Parathyroid adenoma (tissue), 2 donors: ENCODE results near the gene NEDD4.
A peak's percentile ranks its signal among the peaks of the same experiment; 100 is the strongest.

ENCODE experiments used
- H2AFZ ChIP-seq: fragments of 300-600 bp; sonication (generic); one replicate; pipeline ENCODE4 v1.7.0; 2017; ENCODE audit warnings: antibody characterized with exemption, mild to moderate bottlenecking
- H3K27ac ChIP-seq: fragments of 300-600 bp; sonication (generic); one replicate; pipeline ENCODE4 v1.7.0; 2017
- H3K27me3 ChIP-seq: fragments of 300-600 bp; sonication (generic); one replicate; pipeline ENCODE4 v1.7.0; 2017; ENCODE audit warnings: low read length; ENCODE audit not compliant: control insufficient read depth, insufficient read depth
- H3K36me3 ChIP-seq: fragments of 300-600 bp; sonication (generic); one replicate; pipeline ENCODE4 v1.7.0; 2017; ENCODE audit warnings: low read length; ENCODE audit not compliant: control insufficient read depth, insufficient read depth
- H3K4me1 ChIP-seq: fragments of 300-600 bp; sonication (generic); one replicate; pipeline ENCODE4 v1.7.0; 2017; ENCODE audit warnings: control low read depth
- H3K4me2 ChIP-seq: fragments of 300-600 bp; sonication (generic); one replicate; pipeline ENCODE4 v1.7.0; 2017; ENCODE audit warnings: low read length
- H3K4me3 ChIP-seq: fragments of 300-600 bp; sonication (generic); one replicate; pipeline ENCODE4 v1.7.0; 2017; ENCODE audit warnings: low read depth, low read length
- H3K79me2 ChIP-seq: fragments of 300-600 bp; sonication (generic); one replicate; pipeline ENCODE4 v1.7.0; 2017; ENCODE audit warnings: control low read depth
- H3K9ac ChIP-seq: fragments of 300-600 bp; sonication (generic); one replicate; pipeline ENCODE4 v1.7.0; 2017; ENCODE audit warnings: mild to moderate bottlenecking
- H3K9me3 ChIP-seq: fragments of 300-600 bp; sonication (generic); one replicate; pipeline ENCODE4 v1.7.0; 2017; ENCODE audit warnings: low read length; ENCODE audit not compliant: control insufficient read depth
- TF ChIP-seq, protein P1 (sequence below): fragments of 300-600 bp; sonication (generic); IDR thresholded peaks from one replicate; pipeline ENCODE4 v1.7.0; 2017; ENCODE audit warnings: antibody characterized with exemption, mild to moderate bottlenecking
- donor health status: primary hyperparathyroidism.

NEDD4 gene

DNA sequence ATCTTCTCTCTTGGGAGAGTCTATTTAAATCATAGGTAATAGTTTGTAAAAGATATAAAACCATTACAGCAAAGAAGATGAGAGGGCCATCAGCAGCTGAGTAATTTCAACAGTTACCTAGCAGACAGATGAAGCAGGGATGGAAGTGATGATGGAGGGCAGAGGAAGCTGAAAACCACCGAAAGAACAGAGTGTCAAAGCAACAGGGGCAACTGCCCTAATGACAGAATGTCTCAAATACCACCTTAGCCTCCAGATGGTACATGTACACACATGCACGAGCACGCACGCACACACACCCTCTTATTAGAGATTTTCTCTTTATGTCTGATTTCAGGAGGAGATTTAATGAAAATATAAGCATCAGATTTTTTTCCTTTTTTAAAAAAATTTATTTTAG is 64.5 kb downstream of the NEDD4 start:
- no peak overlapping the region for H2AFZ ChIP-seq
- H3K4me1 ChIP-seq = no peaks in the 10 kb centered on the region
- no peak overlapping the region for H3K9ac ChIP-seq
- H3K9me3 ChIP-seq = no peaks in the 10 kb centered on the region
- no peaks in the 10 kb centered on the region for H3K27me3 ChIP-seq
- H3K79me2 ChIP-seq = no peaks in the 10 kb centered on the region
- H3K27ac ChIP-seq = no peak overlapping the region
- TF ChIP-seq, protein P1, sequence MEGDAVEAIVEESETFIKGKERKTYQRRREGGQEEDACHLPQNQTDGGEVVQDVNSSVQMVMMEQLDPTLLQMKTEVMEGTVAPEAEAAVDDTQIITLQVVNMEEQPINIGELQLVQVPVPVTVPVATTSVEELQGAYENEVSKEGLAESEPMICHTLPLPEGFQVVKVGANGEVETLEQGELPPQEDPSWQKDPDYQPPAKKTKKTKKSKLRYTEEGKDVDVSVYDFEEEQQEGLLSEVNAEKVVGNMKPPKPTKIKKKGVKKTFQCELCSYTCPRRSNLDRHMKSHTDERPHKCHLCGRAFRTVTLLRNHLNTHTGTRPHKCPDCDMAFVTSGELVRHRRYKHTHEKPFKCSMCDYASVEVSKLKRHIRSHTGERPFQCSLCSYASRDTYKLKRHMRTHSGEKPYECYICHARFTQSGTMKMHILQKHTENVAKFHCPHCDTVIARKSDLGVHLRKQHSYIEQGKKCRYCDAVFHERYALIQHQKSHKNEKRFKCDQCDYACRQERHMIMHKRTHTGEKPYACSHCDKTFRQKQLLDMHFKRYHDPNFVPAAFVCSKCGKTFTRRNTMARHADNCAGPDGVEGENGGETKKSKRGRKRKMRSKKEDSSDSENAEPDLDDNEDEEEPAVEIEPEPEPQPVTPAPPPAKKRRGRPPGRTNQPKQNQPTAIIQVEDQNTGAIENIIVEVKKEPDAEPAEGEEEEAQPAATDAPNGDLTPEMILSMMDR = no peak
- H3K4me3 ChIP-seq = no peak overlapping the region
- no peaks in the 10 kb centered on the region for H3K36me3 ChIP-seq
- H3K4me2 ChIP-seq = no peak overlapping the region

DNA sequence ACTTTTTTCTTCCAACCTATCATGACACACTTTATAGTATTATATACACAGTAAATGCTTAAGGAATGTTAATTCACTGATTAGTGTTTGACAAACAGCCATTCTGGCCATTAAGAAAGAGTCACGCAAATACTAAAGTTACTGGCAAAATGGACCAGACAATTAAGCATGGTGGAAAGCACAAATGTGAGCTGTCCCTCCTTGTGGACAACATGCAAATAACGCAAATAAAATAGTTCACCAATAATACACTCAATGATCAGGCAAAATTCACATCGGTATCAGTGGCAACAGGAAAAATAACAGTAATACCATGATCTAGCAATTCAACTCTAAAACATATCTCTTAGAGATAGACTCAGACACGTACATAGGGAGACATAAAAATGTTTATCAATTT is 71.7 kb downstream of the NEDD4 start:
- H3K9me3 ChIP-seq = no peaks in the 10 kb centered on the region
- H3K9ac ChIP-seq = no peak overlapping the region
- TF ChIP-seq, protein P1 = no peak
- no peaks in the 10 kb centered on the region for H3K4me1 ChIP-seq
- no peak overlapping the region for H3K4me2 ChIP-seq
- H3K4me3 ChIP-seq = no peak overlapping the region
- H3K79me2 ChIP-seq = no peaks in the 10 kb centered on the region
- no peak overlapping the region for H2AFZ ChIP-seq
- no peaks in the 10 kb centered on the region for H3K36me3 ChIP-seq
- H3K27ac ChIP-seq = no peak overlapping the region
- H3K27me3 ChIP-seq = no peaks in the 10 kb centered on the region

DNA sequence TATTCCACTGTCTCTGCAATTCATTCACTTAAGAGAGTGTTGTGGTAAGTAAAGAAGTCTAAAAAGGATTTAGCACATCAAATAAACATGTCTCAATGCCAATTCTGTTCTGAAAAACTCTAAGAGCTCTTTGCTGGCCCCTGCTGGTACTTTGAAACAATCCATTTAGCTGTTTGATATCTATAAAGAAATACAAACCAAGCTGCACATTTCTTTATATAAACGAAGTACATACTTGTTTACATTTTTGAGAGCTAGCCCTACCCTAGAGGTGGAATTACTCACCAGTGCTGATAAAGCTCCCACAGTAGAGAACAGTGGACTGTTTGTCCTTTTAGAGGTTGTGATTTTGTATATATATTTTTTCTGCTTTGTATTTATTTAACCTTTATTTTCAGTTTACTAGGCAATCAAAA is 75.5 kb downstream of the NEDD4 start:
- Histone ChIP-seq H3K4me1 (no peaks in the 10 kb centered on the region), H2AFZ (no peak overlapping the region), H3K9me3 (no peaks in the 10 kb centered on the region), H3K9ac (no peak overlapping the region), H3K36me3 (no peaks in the 10 kb centered on the region), H3K27ac (no peak overlapping the region), H3K4me2 (no peak overlapping the region), H3K4me3 (no peak overlapping the region), H3K79me2 (no peaks in the 10 kb centered on the region), H3K27me3 (no peaks in the 10 kb centered on the region)
- TF ChIP-seq, protein P1 = peak; percentile 43

DNA sequence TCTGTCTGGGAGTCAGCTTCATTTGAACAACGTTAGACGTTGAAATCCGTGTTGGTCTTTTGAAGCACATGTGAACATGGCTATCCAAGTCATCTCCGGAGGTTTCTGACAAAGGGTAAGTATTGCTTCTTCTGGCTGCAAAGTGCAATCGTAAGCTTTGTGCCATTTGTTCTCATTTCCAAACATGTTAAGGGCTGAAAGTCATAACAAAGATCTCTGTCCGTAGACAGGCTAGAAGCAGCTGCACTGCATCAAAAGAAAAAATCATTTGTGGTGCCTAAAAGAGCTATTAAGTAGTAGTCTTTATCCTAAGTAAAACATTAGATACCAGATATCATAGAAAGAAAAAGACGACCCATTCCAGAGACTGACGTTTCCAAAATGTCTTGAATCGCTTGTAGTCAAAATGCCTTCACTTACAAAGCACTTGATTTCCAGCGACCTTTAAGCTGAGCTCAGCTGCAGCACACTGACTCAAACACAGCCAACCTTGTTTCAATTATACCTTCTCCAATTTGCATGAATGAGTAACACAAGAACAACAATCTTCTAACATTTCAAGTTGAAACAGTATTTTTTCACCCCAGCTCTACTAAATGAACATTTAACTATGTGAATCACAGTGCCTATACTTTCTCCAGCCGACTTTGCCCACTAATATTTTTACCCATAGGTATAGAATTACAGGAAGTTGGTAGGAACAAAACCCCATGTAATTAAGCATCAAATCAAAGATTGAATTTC is 76.6 kb downstream of the NEDD4 start:
- Histone ChIP-seq H2AFZ (no peak overlapping the region), H3K9ac (no peak overlapping the region), H3K36me3 (no peaks in the 10 kb centered on the region), H3K79me2 (no peaks in the 10 kb centered on the region), H3K4me2 (no peak overlapping the region), H3K4me1 (no peaks in the 10 kb centered on the region), H3K27me3 (no peaks in the 10 kb centered on the region), H3K27ac (no peak overlapping the region), H3K4me3 (no peak overlapping the region), H3K9me3 (no peaks in the 10 kb centered on the region)
- TF ChIP-seq, protein P1 = no peak
